Measurements from ENCODE around the gene LOXHD1.

Gene LOXHD1

GRCh38 chr18:46437061-46437460 lies 220.0 kb downstream of the LOXHD1 start:
- H3K27ac ChIP-seq: no peak overlapping the region
- TF ChIP-seq CTCF (conservative IDR thresholded peaks at IDR 0.05): no peak

GRCh38 chr18:46436621-46437020 lies 220.4 kb downstream of the LOXHD1 start:
- no peak for TF ChIP-seq CTCF (conservative IDR thresholded peaks at IDR 0.05)
- H3K27ac ChIP-seq: no peak overlapping the region

- TF ChIP-seq CTCF (conservative IDR thresholded peaks at IDR 0.05): no peak
- no peak overlapping the region for H3K27ac ChIP-seq
These were observed 222.0 kb downstream of the LOXHD1 start for GRCh38 chr18:46435031-46435430.

- no peak overlapping the region for H3K27ac ChIP-seq
- TF ChIP-seq CTCF (conservative IDR thresholded peaks at IDR 0.05): no peak
These were observed 222.4 kb downstream of the LOXHD1 start for GRCh38 chr18:46434629-46435028.

GRCh38 chr18:46433121-46433826 lies 223.7 kb downstream of the LOXHD1 start:
- TF ChIP-seq CTCF (conservative IDR thresholded peaks at IDR 0.05): no peak
- no peak overlapping the region for H3K27ac ChIP-seq

GRCh38 chr18:46431522-46432171 lies 225.4 kb downstream of the LOXHD1 start:
- no peak for TF ChIP-seq CTCF (conservative IDR thresholded peaks at IDR 0.05)
- H3K27ac ChIP-seq: no peak overlapping the region

GRCh38 chr18:46429649-46430224 lies 227.3 kb downstream of the LOXHD1 start:
- no peak overlapping the region for H3K27ac ChIP-seq
- TF ChIP-seq CTCF (conservative IDR thresholded peaks at IDR 0.05): no peak

Measured in VCaP (cell line).